H9 (cell line): ENCODE data around the gene VTI1B. TPM values are rescaled to one million over a fixed set of nuclear protein-coding genes. Genes with fewer than 3 reads are reported as not detected.
A peak's percentile ranks its signal among the peaks of the same experiment; 100 is the strongest.

ENCODE experiments used
- DNase-seq: peaks from one replicate; pipeline ENCODE4 v3.0.0-alpha.2; 2017
- H2AFZ ChIP-seq: one replicate; pipeline ENCODE4 v1.6.1; 2013; ENCODE audit warnings: mild to moderate bottlenecking, low read length, control low read depth, moderate library complexity
- H2AK5ac ChIP-seq: 2 replicates; pipeline ENCODE4 v1.6.1; 2013; ENCODE audit warnings: low read length, control low read depth, mixed read lengths; ENCODE audit not compliant: insufficient read length
- H2BK120ac ChIP-seq: one replicate; pipeline ENCODE4 v1.6.1; 2013; ENCODE audit warnings: low read depth, mild to moderate bottlenecking, low read length, control low read depth, inconsistent platforms; ENCODE audit not compliant: poor library complexity, severe bottlenecking
- H2BK12ac ChIP-seq: 2 replicates; pipeline ENCODE4 v1.6.1; 2013; ENCODE audit warnings: low read length, control low read depth, mixed read lengths, low read depth; ENCODE audit not compliant: insufficient read length
- H2BK15ac ChIP-seq: 2 replicates; pipeline ENCODE4 v1.6.1; 2013; ENCODE audit warnings: low read depth, low read length, control low read depth
- H2BK20ac ChIP-seq: one replicate; pipeline ENCODE4 v1.6.1; 2013; ENCODE audit warnings: low read depth, mild to moderate bottlenecking, low read length, control low read depth, inconsistent platforms; ENCODE audit not compliant: poor library complexity, severe bottlenecking
- H2BK5ac ChIP-seq: 2 replicates; pipeline ENCODE4 v1.6.1; 2013; ENCODE audit warnings: low read length, control low read depth, mixed read lengths; ENCODE audit not compliant: insufficient read length
- H3K14ac ChIP-seq: 2 replicates; pipeline ENCODE4 v1.6.1; 2013; ENCODE audit warnings: low read length, control low read depth; ENCODE audit not compliant: insufficient read depth
- H3K18ac ChIP-seq: 2 replicates; pipeline ENCODE4 v1.6.1; 2013; ENCODE audit warnings: low read depth, mild to moderate bottlenecking, mixed read lengths, low read length, control low read depth; ENCODE audit not compliant: insufficient read length
- H3K23ac ChIP-seq: 2 replicates; pipeline ENCODE4 v1.6.1; 2013; ENCODE audit warnings: low read length, control low read depth, mixed read lengths, low read depth; ENCODE audit not compliant: insufficient read length
- H3K23me2 ChIP-seq: 2 replicates; pipeline ENCODE4 v1.6.1; 2013; ENCODE audit warnings: low read depth, mild to moderate bottlenecking, mixed read lengths, low read length, control low read depth; ENCODE audit not compliant: insufficient read length, poor library complexity, severe bottlenecking
- H3K27ac ChIP-seq: 2 replicates; pipeline ENCODE4 v1.5.1; 2013; ENCODE audit warnings: low read length, control low read depth, mixed read lengths, low read depth; ENCODE audit not compliant: insufficient read length
- H3K27me3 ChIP-seq: 2 replicates; pipeline ENCODE4 v1.6.1; 2013; ENCODE audit warnings: low read length, control low read depth, inconsistent platforms; ENCODE audit not compliant: insufficient read depth
- H3K4ac ChIP-seq: 2 replicates; pipeline ENCODE4 v1.6.1; 2013; ENCODE audit warnings: low read depth, mild to moderate bottlenecking, control low read depth, inconsistent platforms, low read length, moderate library complexity
- H3K4me1 ChIP-seq: 2 replicates; pipeline ENCODE4 v1.6.1; 2013; ENCODE audit warnings: low read length, control low read depth, inconsistent platforms; ENCODE audit not compliant: insufficient read depth
- H3K4me2 ChIP-seq: 2 replicates; pipeline ENCODE4 v1.6.1; 2013; ENCODE audit warnings: low read length, control low read depth, mixed read lengths; ENCODE audit not compliant: insufficient read length, insufficient read depth
- H3K56ac ChIP-seq: 2 replicates; pipeline ENCODE4 v1.6.1; 2013; ENCODE audit warnings: low read depth, mild to moderate bottlenecking, mixed read lengths, low read length, control low read depth; ENCODE audit not compliant: insufficient read length
- H3K79me1 ChIP-seq: 2 replicates; pipeline ENCODE4 v1.6.1; 2013; ENCODE audit warnings: low read depth, mild to moderate bottlenecking, moderate library complexity, low read length, control low read depth, inconsistent platforms; ENCODE audit not compliant: insufficient read depth, poor library complexity, severe bottlenecking
- H3K79me2 ChIP-seq: 2 replicates; pipeline ENCODE4 v1.6.1; 2013; ENCODE audit warnings: low read length, control low read depth, inconsistent platforms; ENCODE audit not compliant: insufficient read depth
- H3K9ac ChIP-seq: 2 replicates; pipeline ENCODE4 v1.6.1; 2013; ENCODE audit warnings: low read length, control low read depth, mixed read lengths; ENCODE audit not compliant: insufficient read length; ENCODE audit errors: extremely low read depth
- H3K9me3 ChIP-seq: one replicate; pipeline ENCODE4 v1.6.1; 2013; ENCODE audit warnings: low read depth, low read length, inconsistent platforms; ENCODE audit not compliant: control insufficient read depth
- H3T11ph ChIP-seq: one replicate; pipeline ENCODE4 v1.6.1; 2013; ENCODE audit warnings: mild to moderate bottlenecking, low read length, control low read depth, inconsistent platforms
- H4K20me1 ChIP-seq: one replicate; pipeline ENCODE4 v1.6.1; 2013; ENCODE audit not compliant: control insufficient read depth, insufficient read length, insufficient read depth
- H4K5ac ChIP-seq: 2 replicates; pipeline ENCODE4 v1.6.1; 2013; ENCODE audit warnings: low read depth, mild to moderate bottlenecking, mixed read lengths, low read length, control low read depth; ENCODE audit not compliant: insufficient read length
- H4K8ac ChIP-seq: replicated peaks from 2 replicates; pipeline ENCODE4 v1.6.1; 2013; ENCODE audit warnings: low read length, control low read depth, mixed read lengths, low read depth; ENCODE audit not compliant: insufficient read length
- H4K91ac ChIP-seq: 2 replicates; pipeline ENCODE4 v1.6.1; 2013; ENCODE audit warnings: low read depth, mild to moderate bottlenecking, moderate library complexity, mixed read lengths, low read length, control low read depth; ENCODE audit not compliant: insufficient read length
- H3K27ac Mint-ChIP-seq, 3 experiments: 2 replicates in 2 of 3; 3 replicates in 1 of 3; pipeline ENCODE4 v1.8.0; 2020 to 2021; ENCODE audit warnings: mixed read lengths in 3 of 3, mild to moderate bottlenecking in 1 of 3, moderate library complexity in 1 of 3
- H3K27me3 Mint-ChIP-seq: 2 replicates; pipeline ENCODE4 v1.8.0; 2021; ENCODE audit warnings: low read depth, mild to moderate bottlenecking, moderate library complexity, mixed read lengths
- H3K36me3 Mint-ChIP-seq, 3 experiments: 2 replicates in 2 of 3; 3 replicates in 1 of 3; pipeline ENCODE4 v1.8.0; 2020 to 2021; ENCODE audit warnings: low read depth in 3 of 3, mixed read lengths in 3 of 3; ENCODE audit not compliant: insufficient read depth in 1 of 3
- H3K4me1 Mint-ChIP-seq, 2 experiments: 2 replicates each; pipeline ENCODE4 v1.8.0; 2020; ENCODE audit warnings: mixed read lengths in 2 of 2
- H3K4me3 Mint-ChIP-seq, 2 experiments: 2 replicates in 1 of 2; 3 replicates in 1 of 2; pipeline ENCODE4 v1.8.0; 2020 to 2021; ENCODE audit warnings: mild to moderate bottlenecking in 2 of 2, mixed read lengths in 2 of 2, moderate library complexity in 1 of 2
- H3K9me3 Mint-ChIP-seq, 2 experiments: 2 replicates in 1 of 2; 3 replicates in 1 of 2; pipeline ENCODE4 v1.8.0; 2020; ENCODE audit warnings: mild to moderate bottlenecking in 2 of 2, mixed read lengths in 2 of 2, moderate library complexity in 1 of 2
- CTCF ChIP-seq: fragments of 200-600 bp; sonication (generic); conservative IDR thresholded peaks from 3 replicates; pipeline ENCODE4 v1.8.0; 2021; ENCODE audit warnings: antibody characterized with exemption, mild to moderate bottlenecking
- WGBS: extraction: QIAGEN DNeasy Blood & Tissue Kit; methylation state at CpG from one replicate; pipeline ENCODE4 v1.1.7; 2013; ENCODE audit warnings: missing lambda C conversion rate, low lambda C conversion rate, mixed read lengths; ENCODE audit not compliant: insufficient read length; ENCODE audit errors: extremely low coverage; 5-methylcytosine and 5-hydroxymethylcytosine counted together
- total RNA-seq: library from RNA; stranded (reverse); gene quantifications from 2 replicates; pipeline ENCODE4 v1.2.1, GENCODE V29; 2021

VTI1B gene
- total RNA-seq, 1 experiment from 2014 or later, result 118 TPM

- Histone ChIP-seq H2BK15ac (no peak overlapping the region), H2BK20ac (no peak overlapping the region), H3K14ac (no peak overlapping the region), H3K27me3 (no peaks in the 10 kb centered on the region), H2BK120ac (no peak overlapping the region), H3K18ac (no peak overlapping the region), H3K23me2 (peaks cover 5% of the 10 kb centered on the region), H4K5ac (no peak overlapping the region), H3K56ac (no peak overlapping the region), H2AK5ac (no peak overlapping the region), H2BK12ac (no peak overlapping the region), H3K9me3 (no peaks in the 10 kb centered on the region), H3K23ac (no peak overlapping the region), H3K4ac (no peak overlapping the region), H4K20me1 (no peaks in the 10 kb centered on the region), H4K8ac (no peak overlapping the region), H2AFZ (no peak overlapping the region), H3T11ph (no peak overlapping the region), H3K9ac (no peak overlapping the region), H2BK5ac (no peak overlapping the region), H4K91ac (no peak overlapping the region), H3K79me2 (no peaks in the 10 kb centered on the region), H3K79me1 (no peaks in the 10 kb centered on the region), H3K4me1 (no peaks in the 10 kb centered on the region; the same call in 1 of the 2 replicates), H3K4me2 (peak overlapping the region; percentile 30), H3K27ac (no peak overlapping the region)
- Mint-ChIP-seq H3K27me3 (peaks cover 14% of the 10 kb centered on the region), H3K36me3 (peaks cover 22 to 26% (median 23%) of the 10 kb centered on the region in 3 experiments), H3K4me3 (no peak overlapping the region), H3K27ac (peak overlapping the region in 1 of 3 experiments; percentile 73; a peak in 1 of 7 replicates), H3K9me3 (no peaks in the 10 kb centered on the region; a peak in 2 of 5 replicates), H3K4me1 (peaks cover 23 to 30% of the 10 kb centered on the region in 2 experiments)
- TF ChIP-seq CTCF, result no peak
- no CpG with 5 or more reads among the region's 2 CpGs for WGBS
- DNase-seq, result no peak
These were observed 51.3 kb downstream of the VTI1B start for GRCh38 chr14:67623114-67623513.
